A549 (cell line): ENCODE measurements around the gene EIF4A2.

Experiments used
- EP300 ChIP-seq, 2 experiments: fragments of >200 bp; sonication (Bioruptor Twin); formaldehyde crosslinking; IDR thresholded peaks; 2 replicates in 1 of 2; 3 replicates in 1 of 2; pipeline ENCODE4 v1.6.1; 2016 to 2017
- MAFK ChIP-seq: fragments of 450-650 bp; IDR thresholded peaks from 2 replicates; pipeline ENCODE4 v1.6.1; 2014; ENCODE audit not compliant: partially characterized antibody
- POLR2A ChIP-seq: IDR thresholded peaks from 2 replicates; pipeline ENCODE4 v1.6.1; 2012; ENCODE audit warnings: mild to moderate bottlenecking, low read length
- USF2 ChIP-seq: fragments of 450-650 bp; IDR thresholded peaks from 2 replicates; pipeline ENCODE4 v1.6.1; 2014; ENCODE audit warnings: antibody characterized with exemption

- TF ChIP-seq EP300 (IDR thresholded peaks at IDR 0.05) (no peak), POLR2A (no peak), MAFK (no peak), USF2 (no peak)
Observed at GRCh38 chr3:186826410-186826975, 43.1 kb downstream of the EIF4A2 start.
